DMS114 treated with DMSO at 0.1 percent for 48 hours (cell line): ENCODE measurements around the gene SACM1L.
"Not testable (repeated sequence)": the region's sequence is repeated elsewhere in the genome, so short reads cannot be mapped to it uniquely, and the experiment has no call there.

Experiments used
- DNase-seq: peaks from one replicate; lab custom pipeline; 2025; ENCODE audit not compliant: unreplicated experiment; lab: John Stamatoyannopoulos, UW

Gene SACM1L

DNA sequence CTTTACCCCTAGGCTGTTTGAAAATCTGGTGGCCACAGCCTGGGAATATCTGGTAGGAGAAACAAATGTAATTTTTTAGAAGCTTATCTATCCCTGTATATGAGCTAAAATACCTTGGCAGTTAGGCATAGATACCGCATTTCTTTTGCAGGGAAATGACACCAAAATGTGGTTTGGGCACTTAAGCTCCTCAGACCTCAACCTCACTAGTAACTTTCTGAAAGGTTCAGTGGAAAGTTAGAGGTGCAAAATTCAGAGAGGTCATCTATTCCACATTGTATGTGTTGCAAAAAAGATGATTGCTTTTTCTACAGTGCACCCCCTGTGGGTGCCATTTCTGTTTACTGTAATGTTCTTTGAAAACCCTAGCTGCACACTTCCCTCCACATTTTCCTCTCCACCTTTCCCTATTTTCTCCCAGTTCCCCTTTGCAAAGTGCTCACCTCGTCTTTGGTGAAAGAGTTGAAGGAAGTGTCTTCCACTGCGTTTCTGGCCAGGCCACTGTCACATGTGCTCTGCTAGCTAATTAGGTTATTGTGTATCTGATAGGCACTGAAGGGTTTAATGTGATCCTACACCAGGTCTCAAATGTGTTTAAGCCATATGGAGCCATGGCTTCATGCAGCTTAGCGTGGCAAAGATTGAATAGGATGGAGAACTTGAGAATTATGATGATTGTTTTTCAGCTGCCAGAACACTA lies 1.3 kb downstream of the SACM1L start:
- peak; percentile 7 for DNase-seq

DNA sequence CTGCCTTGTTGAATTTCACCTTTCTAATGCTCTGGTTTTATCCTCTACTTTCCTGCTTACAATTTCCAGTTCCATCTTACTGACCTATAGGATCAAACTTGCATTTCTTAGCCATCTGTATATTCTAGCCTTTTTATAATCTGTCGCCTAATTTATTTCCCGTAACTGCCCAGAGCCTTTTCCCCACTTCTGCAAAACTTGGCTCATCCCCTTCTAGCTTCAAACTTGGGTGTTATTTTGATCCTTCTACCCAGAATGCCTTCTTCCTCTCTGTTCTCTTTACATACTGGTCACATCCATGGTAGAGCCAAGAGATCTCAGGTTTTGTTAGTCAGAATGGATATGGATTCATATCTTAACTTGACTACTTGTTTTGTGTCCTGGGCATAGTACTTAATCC lies 2.6 kb downstream of the SACM1L start:
- DNase-seq = no peak

DNA sequence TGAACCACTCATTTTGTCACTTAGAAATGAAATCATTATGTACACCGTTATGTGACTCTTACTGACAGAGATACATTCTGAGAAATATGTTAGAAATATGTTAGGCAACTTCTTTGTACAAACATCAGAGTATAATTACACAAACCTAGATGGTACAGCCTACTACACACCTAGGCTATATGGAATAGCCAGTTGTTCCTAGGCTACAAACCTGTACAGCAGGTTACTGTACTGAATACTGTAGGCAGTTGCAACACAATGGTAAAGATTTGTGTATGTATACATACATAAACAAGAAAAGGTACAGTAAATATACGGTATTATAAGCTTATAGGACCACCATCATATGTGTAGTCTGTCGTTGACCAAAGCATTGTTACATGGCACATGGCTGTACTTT lies 3.7 kb downstream of the SACM1L start:
- DNase-seq = no peak

DNA sequence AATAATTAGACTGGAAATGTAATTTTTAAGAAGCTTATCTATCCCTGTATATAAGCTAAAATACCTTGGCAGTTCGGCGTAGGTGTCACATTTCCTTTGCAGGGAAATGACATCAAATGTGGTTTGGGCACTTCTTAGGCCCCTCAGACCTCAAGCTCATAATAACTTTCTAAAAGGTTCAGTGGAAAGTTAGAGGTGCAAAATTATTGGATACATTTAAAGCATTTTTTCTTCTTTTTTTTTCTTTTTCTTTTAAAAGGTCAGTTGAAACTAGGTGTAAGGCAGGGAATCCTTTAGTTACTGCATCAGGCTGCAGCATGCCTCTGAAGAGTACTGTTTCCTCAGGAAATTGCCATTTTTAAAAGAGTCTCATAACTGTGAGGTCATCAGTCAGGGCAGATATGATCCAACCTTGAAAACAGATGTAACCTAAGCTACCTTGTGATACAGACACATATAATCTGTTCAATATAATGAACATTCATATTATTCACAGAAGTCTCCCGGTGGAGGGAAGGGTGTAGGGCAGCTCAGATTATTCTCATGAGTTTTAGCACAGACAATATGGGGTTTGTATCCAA lies 4.8 kb downstream of the SACM1L start:
- DNase-seq = no peak

DNA sequence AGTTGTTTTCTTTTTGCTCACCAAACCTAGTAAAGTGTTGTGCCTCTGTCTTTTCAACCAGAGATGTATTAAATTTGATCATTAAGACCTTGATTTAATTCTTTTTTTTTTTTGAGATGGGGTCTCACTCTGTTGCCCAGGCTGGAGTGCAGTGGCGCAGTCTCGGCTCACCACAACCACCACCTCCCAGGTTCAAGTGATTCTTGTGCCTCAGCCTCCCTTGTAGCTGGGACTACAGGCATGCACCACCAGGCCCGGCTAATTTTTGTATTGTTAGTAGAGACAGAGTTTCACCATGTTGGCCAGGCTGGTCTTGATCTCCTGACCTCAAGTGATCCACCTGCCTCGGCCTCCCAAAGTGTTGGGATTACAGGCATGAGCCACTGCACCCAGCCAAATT lies 6.0 kb downstream of the SACM1L start:
- not testable (repeated sequence) for DNase-seq

DNA sequence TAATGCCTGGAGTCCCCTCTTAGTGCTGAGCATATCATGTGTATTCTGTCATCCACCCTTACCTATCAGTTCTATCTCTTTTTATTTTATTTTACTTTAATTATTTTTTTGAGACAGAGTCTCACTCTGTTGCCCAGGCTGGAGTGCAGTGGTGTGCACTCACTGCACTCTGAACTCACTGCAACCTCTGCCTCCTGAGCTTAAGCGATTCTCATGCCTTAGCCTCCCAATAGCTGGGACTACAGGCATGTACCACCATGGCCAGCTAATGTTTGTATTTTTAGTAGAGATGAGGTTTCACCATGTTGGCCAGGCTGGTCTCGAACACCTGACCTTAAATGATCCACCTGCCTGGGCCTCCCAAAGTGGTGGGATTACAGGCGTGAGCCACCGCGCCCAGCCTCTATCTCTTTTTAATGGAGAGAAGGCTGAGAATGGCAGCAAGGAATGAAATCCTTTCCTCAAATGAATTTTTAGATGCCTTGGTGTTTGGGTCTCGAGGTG lies 11.4 kb downstream of the SACM1L start:
- no peak for DNase-seq

DNA sequence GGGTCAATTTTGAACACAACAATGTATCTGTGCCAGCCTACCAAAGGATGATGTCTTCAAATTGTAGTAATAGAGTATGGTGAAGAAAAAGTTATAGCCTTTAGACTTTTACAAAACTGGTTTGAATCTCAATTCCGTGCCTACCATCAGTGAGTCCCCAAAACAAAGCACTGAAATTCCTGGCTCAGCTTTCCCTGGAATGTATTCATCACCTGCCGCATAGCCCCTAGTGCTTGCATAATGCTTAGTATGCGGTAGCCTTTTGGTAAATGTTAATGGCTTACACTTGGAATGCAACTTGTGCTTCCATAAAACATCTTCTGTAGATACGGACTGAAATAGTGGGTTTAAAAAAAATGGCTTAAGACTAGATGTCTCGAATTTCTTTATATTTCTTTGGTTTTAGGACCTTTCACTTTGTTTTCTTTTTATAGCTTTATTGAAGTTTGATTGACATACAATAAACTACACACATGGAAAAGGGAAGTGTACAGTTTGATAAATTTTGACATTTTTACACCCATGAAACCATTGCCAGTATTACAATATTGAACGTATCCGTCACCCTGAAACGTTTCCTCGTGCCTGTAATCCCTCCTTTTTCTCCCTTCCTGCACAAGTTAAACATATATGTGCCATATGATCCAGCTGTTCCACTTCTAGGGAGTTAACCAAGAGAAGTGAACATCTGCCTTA lies 12.1 kb downstream of the SACM1L start:
- DNase-seq = no peak

DNA sequence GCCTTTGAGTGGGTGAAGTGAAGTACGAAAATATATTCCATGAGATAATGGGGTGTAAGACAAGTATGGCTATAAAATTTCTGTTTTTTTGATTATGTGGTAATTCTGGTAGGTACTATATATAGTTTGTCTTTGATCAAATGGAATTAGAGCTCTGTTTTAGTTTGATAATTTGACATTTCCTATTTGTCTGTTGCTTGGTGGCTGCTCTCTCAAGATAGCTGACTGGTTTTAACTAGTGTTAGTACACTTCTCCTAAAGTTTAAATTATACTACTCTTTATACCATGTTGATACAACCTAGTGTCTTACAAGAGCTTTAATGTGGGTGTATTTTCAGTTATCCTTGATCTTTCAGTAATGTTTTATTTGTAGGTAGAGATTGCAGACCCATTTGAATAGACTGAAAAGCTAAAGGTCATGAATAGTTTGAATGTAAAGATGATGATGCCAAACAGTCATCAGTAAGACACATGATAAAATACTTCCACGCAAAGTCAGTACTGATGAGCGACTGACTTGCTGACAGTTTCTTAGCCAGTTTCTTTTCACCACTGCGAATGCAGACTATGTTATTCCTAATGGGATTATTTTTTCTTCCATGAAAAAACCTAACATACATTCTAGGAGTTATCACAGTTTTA lies 15.2 kb downstream of the SACM1L start:
- no peak for DNase-seq

DNA sequence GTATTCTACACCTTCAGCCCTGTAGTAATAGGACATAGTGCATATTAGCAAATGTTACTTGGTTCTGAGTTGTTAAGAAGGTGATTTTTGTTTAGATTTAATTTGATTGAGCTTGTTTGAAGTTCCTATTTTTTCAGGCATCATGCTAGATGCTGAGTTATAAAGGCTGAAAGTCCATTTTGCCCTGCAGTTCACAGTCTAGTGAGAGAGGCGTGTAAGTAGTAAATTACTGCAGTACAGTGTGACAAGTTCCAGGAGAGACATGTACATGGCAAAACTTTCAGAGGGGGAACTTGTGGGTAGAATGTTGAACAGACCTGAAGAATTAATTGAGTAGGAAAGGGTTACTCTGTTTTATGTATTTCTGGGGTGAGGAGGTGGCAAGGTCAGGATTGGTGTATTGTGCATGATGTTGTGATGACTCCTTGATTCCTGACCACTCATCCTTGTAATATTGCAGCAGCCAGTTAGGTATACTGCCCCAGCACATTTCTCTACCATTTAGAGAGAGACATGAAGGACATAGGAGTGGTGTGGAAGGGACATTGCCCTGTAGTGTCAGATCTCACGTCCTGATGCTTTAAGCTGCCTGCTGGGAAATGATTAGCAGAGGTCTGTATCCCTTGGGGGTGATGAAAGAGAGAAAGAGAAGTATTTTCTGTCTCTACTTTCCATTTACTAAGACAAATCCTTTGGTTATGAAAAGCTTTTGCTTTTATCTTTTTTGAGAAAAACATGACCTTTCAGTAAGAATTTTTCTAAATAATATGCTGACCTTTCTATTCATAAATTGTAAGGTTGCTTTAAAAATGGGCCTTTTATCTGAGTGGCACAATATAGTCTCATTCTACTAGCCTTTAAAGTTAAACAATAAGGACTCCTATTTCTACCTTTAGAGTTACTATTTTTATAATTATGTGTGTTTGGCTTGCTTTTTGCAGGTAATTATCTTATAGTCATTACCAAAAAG lies 16.9 kb downstream of the SACM1L start:
- no peak for DNase-seq

DNA sequence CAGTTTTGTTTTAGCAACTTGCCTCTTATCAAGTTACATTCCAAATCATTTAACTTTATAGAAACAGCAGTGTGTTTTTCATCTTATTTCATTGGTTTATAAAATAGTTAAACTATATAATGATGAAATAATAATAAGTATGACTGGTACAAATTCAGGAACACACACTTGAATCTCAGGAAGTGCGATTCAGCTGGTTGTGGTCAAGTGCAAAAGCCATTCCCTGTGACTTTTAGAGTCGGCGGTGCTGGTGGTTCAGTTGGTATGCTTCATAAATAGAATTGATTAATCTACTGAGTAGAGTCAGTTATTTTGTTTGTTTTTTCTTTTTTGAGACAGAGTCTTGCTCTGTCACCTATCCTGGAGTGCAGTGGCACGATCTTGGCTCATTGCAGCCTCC lies 22.7 kb downstream of the SACM1L start:
- DNase-seq = no peak

DNA sequence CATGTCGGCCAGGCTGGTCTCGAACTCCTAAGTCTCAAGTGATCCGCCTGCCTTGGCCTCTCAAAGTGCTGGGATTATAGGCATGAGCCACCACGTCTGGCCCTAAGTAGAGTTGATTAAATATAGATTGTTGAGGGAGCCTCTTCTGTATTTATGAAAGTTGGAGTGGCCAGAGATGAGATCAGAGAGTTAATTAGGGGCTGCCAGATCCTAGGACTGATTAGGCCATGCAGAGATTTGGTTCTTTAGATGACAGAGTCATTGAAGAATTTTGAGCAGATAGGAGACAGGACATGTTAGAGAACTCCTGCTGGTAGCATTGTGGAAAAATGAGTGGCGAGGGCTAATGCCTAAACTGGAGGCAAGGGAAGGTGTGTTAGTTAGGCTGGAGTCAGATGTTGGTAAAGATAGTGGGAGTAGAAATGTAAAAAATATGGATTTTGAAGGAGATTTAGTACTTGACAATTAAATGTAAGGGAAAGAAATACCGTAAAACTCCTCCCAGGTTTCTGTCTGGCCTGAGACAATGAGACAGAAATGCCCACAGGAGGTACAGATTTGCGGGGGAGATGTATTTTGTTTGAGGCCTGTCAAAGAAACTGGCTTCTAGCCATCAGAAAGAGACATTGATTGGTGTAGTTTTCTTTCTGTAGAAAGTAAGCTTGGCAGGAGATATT lies 23.4 kb downstream of the SACM1L start:
- DNase-seq = no peak

DNA sequence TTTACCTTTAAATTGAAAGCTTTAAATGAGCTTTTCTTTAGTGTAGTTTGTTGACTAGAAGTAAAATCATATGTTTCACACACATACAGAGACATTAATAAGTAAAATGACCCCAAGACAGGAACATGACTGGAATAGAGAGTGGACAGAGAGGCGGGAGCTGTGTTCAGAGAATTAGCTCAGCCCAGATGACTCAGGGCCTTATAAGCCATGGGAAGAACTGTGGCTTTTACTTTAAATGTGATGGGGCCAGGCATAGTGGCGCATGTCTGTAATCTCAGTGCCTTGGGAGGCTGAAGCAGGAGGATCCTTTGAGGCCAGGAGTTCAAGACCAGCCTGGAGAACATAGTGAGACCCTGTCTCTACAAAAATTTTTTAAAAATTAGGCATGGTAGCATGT lies 26.7 kb downstream of the SACM1L start:
- DNase-seq = no peak

DNA sequence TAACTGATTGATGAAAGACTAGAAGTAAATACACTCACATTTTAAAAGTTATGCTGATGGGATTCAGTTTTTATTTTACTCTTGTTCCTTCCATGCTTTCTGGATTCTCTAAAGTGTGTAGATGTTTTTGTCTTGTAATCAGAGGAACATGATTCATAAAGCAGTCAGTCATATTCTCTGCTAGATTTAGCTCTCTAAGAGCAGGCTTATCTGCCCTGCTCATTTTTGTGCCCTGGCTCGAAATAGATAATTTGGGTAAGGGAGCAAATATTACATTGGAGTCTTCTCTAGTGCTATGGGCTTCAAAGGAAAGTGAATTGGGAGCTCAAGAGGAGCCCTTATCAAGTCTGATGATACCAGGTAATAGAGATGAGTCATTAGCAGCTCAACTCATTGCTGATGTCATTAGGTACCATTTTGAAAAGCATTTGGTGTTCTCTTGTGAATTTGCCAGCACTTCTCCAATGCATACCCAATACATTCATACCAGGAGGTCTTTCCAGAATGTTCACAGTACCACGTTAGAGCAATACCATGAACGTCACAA lies 27.7 kb downstream of the SACM1L start:
- DNase-seq = no peak

DNA sequence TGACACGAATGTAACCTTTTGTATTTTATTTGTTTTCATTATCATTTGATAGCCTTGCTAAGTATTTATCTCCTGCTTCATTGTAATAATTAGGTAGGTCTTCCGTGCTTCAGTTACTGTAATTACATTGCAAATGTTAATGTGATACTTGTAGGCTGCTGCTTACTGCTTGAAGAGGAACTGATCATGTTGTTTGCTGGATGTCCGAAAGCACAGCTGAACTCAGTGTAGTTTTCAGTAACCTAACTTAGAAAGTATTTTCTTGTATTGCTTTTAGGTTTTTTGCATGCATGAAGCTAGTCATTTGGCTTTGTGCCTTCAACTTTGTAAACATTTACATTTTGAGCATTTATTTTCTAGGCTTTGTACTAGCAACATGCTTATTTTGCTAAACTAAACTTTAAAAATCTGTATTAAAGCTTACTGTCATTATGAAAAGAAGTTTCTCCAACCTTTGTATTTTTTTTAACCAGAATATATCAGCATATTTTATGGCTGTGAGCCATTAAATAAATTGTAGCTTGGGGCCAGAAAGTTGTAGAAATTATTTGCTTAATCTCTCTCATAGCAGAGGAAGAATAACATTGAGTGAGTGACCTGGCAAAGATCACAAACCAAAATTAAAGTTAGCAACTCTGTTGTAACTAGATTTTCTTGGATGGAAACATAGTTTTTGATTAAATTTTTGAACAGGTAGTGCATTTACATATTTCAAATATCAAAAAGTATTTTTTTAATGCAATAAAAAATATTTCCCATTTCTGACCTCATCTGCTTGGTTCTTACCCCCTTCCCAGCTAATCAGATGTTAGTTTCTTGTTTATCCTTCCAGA lies 30.7 kb downstream of the SACM1L start:
- no peak for DNase-seq

DNA sequence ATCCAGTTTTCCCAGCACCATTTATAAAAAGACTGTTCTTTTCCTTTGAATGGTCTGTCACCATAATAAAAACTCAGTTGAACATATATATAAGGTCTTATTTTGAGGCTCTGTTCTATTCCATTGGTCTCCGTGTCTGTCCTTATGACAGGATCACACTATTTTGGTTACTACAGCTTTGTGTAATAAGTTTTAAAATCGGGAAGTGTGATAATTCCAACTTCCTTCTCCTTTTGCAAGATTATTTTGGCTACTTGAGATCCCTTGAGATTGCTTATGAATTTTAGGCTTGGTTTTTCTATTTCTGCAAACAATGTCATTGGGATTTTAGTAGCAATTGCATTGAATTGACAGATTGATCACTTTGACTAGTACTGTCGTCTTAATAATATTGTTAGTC lies 35.7 kb downstream of the SACM1L start:
- no peak for DNase-seq

DNA sequence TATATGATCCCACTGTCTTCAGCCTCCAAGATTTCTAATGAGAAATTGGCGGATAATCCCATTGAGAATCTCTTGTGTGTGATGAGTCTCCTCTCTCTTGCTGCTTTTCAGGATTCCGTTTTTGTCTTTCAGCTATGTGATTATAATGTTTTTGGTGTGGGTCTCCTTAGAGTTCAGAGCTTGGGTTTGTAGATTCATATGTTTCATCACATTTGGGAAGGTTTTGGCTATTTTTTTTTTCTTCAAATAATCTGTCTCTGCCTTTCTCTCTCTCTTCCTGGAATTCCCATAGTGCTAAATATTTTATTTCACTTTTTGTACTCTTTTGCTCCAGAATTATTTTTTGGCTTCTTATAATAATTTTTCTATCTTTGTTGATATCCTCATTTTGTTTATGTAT lies 40.4 kb downstream of the SACM1L start:
- no peak for DNase-seq

DNA sequence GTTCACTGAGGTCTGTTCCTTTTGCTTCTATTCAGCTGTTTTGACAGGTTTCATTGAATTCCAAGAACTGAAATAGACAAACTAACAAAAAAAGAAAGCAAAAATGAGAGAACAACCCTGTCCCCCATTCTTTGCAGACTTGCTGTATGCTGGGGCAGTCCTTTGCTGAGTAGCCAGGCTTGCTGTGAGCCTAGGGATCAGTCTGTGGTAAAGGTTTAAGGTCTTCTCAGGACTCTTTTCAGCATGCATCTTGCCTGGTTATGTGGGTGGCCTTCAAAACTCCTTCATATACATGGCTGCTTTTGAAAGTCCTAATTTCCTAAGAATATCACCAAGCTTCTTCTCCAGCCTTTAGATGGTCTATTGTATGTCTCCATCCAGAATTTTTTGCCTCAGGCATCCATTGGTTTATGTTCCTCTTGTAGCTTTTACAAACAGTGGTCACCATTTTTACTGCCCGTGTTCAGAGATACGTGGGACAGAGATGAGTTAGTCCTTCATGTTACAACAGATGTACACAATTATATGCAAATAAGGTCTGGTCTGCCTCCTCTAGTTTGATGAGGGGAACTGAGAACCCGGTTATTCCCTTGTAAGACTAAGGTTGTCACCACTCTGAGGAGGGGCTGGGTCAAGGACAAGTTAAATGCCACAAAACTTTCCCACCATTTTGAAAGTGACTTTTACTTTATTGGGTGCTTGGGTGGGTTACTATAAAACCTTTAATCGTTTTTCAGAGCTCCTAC lies 41.4 kb downstream of the SACM1L start:
- no peak for DNase-seq

DNA sequence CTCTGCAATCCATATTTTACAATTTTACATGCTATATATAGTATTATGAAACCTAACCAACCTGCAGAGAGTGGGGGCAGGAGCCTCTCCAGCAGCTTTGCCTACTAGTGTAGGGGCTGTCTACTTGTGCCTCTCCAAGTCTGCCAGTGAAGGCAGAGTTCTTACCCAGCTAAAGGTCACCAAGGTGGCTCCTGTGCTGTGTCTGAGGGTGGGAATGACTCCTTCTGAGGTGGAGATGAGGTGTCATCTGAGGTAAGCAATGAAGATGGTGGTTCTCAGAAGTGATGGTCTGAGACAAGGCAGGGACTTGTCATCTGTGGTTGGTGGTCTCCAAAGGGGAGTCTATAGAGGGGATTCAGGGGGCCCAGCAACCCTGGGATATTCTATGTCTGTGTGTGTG lies 47.5 kb downstream of the SACM1L start:
- DNase-seq = no peak
